GM19238 (cell line): ENCODE results near the gene PPM1J.
"Not testable (repeated sequence)": the region's sequence is repeated elsewhere in the genome, so short reads cannot be mapped to it uniquely, and the experiment has no call there.

Experiments used
- DNase-seq: peaks from one replicate; pipeline ENCODE4 v3.0.0; 2011; ENCODE audit warnings: low spot score; ENCODE audit not compliant: insufficient read length

The PPM1J gene

GRCh38 chr1:112721966-112722524, 6.9 kb upstream of the PPM1J start:
- no peak for DNase-seq

GRCh38 chr1:112721294-112721693, 6.2 kb upstream of the PPM1J start:
- not testable (repeated sequence) for DNase-seq

GRCh38 chr1:112720800-112721199, 5.7 kb upstream of the PPM1J start:
- DNase-seq = no peak

- no peak for DNase-seq
Observed at GRCh38 chr1:112719706-112720105, 4.6 kb upstream of the PPM1J start.

GRCh38 chr1:112718691-112719418, 3.7 kb upstream of the PPM1J start:
- peak; percentile 75 for DNase-seq

GRCh38 chr1:112717263-112717873, 2.2 kb upstream of the PPM1J start:
- no peak for DNase-seq

- peak; percentile 76 for DNase-seq
Observed at GRCh38 chr1:112716133-112716720, 1.1 kb upstream of the PPM1J start.

GRCh38 chr1:112714313-112715263, 544 bp downstream of the PPM1J start:
- no peak for DNase-seq

- DNase-seq = peak; percentile 62
Observed at GRCh38 chr1:112713466-112714312, 1.4 kb downstream of the PPM1J start.

GRCh38 chr1:112712701-112713128, 2.4 kb downstream of the PPM1J start:
- no peak for DNase-seq

GRCh38 chr1:112712191-112712590, 2.9 kb downstream of the PPM1J start:
- no peak for DNase-seq

- no peak for DNase-seq
Observed at GRCh38 chr1:112711670-112712069, 3.5 kb downstream of the PPM1J start.

GRCh38 chr1:112711041-112711440, 4.1 kb downstream of the PPM1J start:
- DNase-seq = no peak

- DNase-seq = no peak
Observed at GRCh38 chr1:112710586-112710985, 4.5 kb downstream of the PPM1J start.

GRCh38 chr1:112710159-112710558, 5.0 kb downstream of the PPM1J start:
- no peak for DNase-seq

- no peak for DNase-seq
Observed at GRCh38 chr1:112708489-112708888, 6.6 kb downstream of the PPM1J start.

GRCh38 chr1:112708002-112708448, 7.1 kb downstream of the PPM1J start:
- no peak for DNase-seq

- DNase-seq = peak; percentile 85
Observed at GRCh38 chr1:112707221-112708001, 7.7 kb downstream of the PPM1J start.

- DNase-seq = peak; percentile 88
Observed at GRCh38 chr1:112706505-112707220, 8.5 kb downstream of the PPM1J start, which contains the start of gene RHOC. Gene RHOC (minus strand): TSS chr1:112707127. CDS start chr1:112703799, 3,328 bp downstream.
